ENCODE measurements around the gene LSM4. TPM values are rescaled to one million over a fixed set of nuclear protein-coding genes. Genes with fewer than 3 reads are reported as not detected.
"Not testable (repeated sequence)": the region's sequence is repeated elsewhere in the genome, so short reads cannot be mapped to it uniquely, and the experiment has no call there.

LSM4 gene
- total RNA-seq, 2 experiments from 2014 or later: 156 to 181 TPM

GRCh38 chr19:18339723-18340122 lies 16.8 kb upstream of the LSM4 start:
- no peaks in the 10 kb centered on the region for H3K9me3 Mint-ChIP-seq
- H3K4me1 Mint-ChIP-seq: peaks cover 22% of the 10 kb centered on the region
- ChIA-PET POLR2A (interaction anchor here (0.6 to 0.9 kb wide), 2 partner anchors 55 to 58 kb away, joined by 3 read pairs; partner anchors contain the start of gene JUND), CTCF (interaction anchor here (0.6 to 3.1 kb wide), 5 partner anchors 11 to 121 kb away, joined by 4 to 25 read pairs (median 7); no protein-coding TSS in a partner anchor)
- H3K4me3 Mint-ChIP-seq: peak overlapping the region; percentile 82
- peak overlapping the region; percentile 80 for H3K27ac Mint-ChIP-seq
- DNase-seq: no peak
- peaks cover 5% of the 10 kb centered on the region for H3K36me3 Mint-ChIP-seq (ENCODE audit: low read depth)
- H3K27me3 Mint-ChIP-seq: no peaks in the 10 kb centered on the region

GRCh38 chr19:18338541-18338940 lies 15.7 kb upstream of the LSM4 start:
- Mint-ChIP-seq H3K4me3 (peak overlapping the region; percentile 47), H3K9me3 (no peaks in the 10 kb centered on the region), H3K4me1 (peaks cover 22% of the 10 kb centered on the region), H3K36me3 (ENCODE audit: low read depth) (peaks cover 2% of the 10 kb centered on the region), H3K27ac (no peak overlapping the region), H3K27me3 (no peaks in the 10 kb centered on the region)
- ChIA-PET POLR2A (interaction anchor here (0.9 kb wide), 1 partner anchor 57 kb away, joined by 3 read pairs; the partner anchor contains the start of gene JUND), CTCF (interaction anchor here (0.9 to 3.1 kb wide), 5 partner anchors 10 to 87 kb away, joined by 3 to 25 read pairs (median 3); no protein-coding TSS in a partner anchor)
- no peak for DNase-seq

- H3K27ac Mint-ChIP-seq: no peak overlapping the region
- H3K36me3 Mint-ChIP-seq (ENCODE audit: low read depth): no peaks in the 10 kb centered on the region
- H3K4me1 Mint-ChIP-seq: peaks cover 10% of the 10 kb centered on the region
- no peak for DNase-seq
- H3K4me3 Mint-ChIP-seq: no peak overlapping the region
- no peaks in the 10 kb centered on the region for H3K27me3 Mint-ChIP-seq
- CTCF ChIA-PET: no interaction called here
- POLR2A ChIA-PET: no interaction called here
- no peaks in the 10 kb centered on the region for H3K9me3 Mint-ChIP-seq
Observed at GRCh38 chr19:18336121-18336520, 13.2 kb upstream of the LSM4 start.

GRCh38 chr19:18333680-18334079 lies 10.8 kb upstream of the LSM4 start:
- no peaks in the 10 kb centered on the region for H3K36me3 Mint-ChIP-seq (ENCODE audit: low read depth)
- peaks cover 8% of the 10 kb centered on the region for H3K4me1 Mint-ChIP-seq
- no peak overlapping the region for H3K27ac Mint-ChIP-seq
- ChIA-PET CTCF (interaction anchor here (0.7 to 10.0 kb wide), 3 partner anchors 9 to 58 kb away, joined by 3 to 162 read pairs (median 6); partner anchors contain the start of genes IQCN and JUND), POLR2A (no interaction called here)
- H3K4me3 Mint-ChIP-seq: no peak overlapping the region
- no peaks in the 10 kb centered on the region for H3K27me3 Mint-ChIP-seq
- H3K9me3 Mint-ChIP-seq: no peaks in the 10 kb centered on the region
- DNase-seq: no peak

- Mint-ChIP-seq H3K4me1 (peaks cover 13% of the 10 kb centered on the region), H3K27me3 (no peaks in the 10 kb centered on the region), H3K9me3 (no peaks in the 10 kb centered on the region), H3K36me3 (ENCODE audit: low read depth) (no peaks in the 10 kb centered on the region), H3K4me3 (no peak overlapping the region), H3K27ac (no peak overlapping the region)
- CTCF ChIA-PET: interaction anchor here (0.6 to 10.0 kb wide), 5 partner anchors 10 to 90 kb away, joined by 3 to 162 read pairs (median 5); partner anchors contain the start of genes IQCN and JUND
- DNase-seq: no peak
- POLR2A ChIA-PET: no interaction called here
Observed at GRCh38 chr19:18332917-18333530, 10.1 kb upstream of the LSM4 start.

- Mint-ChIP-seq H3K4me1 (peaks cover 13% of the 10 kb centered on the region), H3K36me3 (ENCODE audit: low read depth) (no peaks in the 10 kb centered on the region), H3K9me3 (no peaks in the 10 kb centered on the region), H3K27me3 (no peaks in the 10 kb centered on the region), H3K27ac (no peak overlapping the region), H3K4me3 (no peak overlapping the region)
- POLR2A ChIA-PET: no interaction called here
- no peak for DNase-seq
- CTCF ChIA-PET: interaction anchor here (1.0 to 10.0 kb wide), 2 partner anchors 55 to 58 kb away, joined by 5 to 162 read pairs; partner anchors contain the start of genes IQCN and JUND
Observed at GRCh38 chr19:18330868-18331267, 8.0 kb upstream of the LSM4 start.

DNA sequence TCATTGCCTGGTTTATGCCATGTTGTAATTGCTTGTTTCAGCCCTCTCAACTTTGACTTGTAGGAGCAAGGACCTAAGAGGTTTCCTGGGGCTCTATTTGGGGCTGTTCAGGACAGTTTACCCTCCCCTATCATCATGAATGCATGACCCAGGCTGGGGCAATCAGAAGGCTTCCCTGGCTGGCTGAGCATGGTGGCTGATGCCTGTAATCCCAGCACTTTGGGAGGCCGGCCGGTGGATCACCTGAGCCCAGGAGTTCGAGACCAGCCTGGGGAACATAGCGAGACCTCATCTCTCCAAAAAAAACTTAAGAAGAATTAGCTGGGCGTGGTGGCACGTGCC lies 6.1 kb upstream of the LSM4 start:
- Mint-ChIP-seq H3K36me3 (ENCODE audit: low read depth) (no peaks in the 10 kb centered on the region), H3K27me3 (no peaks in the 10 kb centered on the region), H3K4me1 (peaks cover 19% of the 10 kb centered on the region), H3K9me3 (no peaks in the 10 kb centered on the region), H3K27ac (peak overlapping the region; percentile 51), H3K4me3 (no peak overlapping the region)
- POLR2A ChIA-PET: interaction anchor here (0.8 to 2.3 kb wide), 2 partner anchors 49 to 55 kb away, joined by 3 to 28 read pairs; partner anchors contain the start of genes IQCN and JUND
- DNase-seq: no peak
- CTCF ChIA-PET: interaction anchor here (0.6 to 10.0 kb wide), 25 partner anchors 9 to 943 kb away, joined by 3 to 162 read pairs (median 4); partner anchors contain the start of genes IQCN, JUND and SSBP4

- Mint-ChIP-seq H3K27ac (peak overlapping the region; percentile 51), H3K9me3 (no peaks in the 10 kb centered on the region), H3K4me3 (peak overlapping the region; percentile 33), H3K36me3 (ENCODE audit: low read depth) (no peaks in the 10 kb centered on the region), H3K27me3 (no peaks in the 10 kb centered on the region), H3K4me1 (peaks cover 24% of the 10 kb centered on the region)
- DNase-seq: peak; percentile 94
- ChIA-PET CTCF (interaction anchor here (0.6 to 10.0 kb wide), 25 partner anchors 9 to 146 kb away, joined by 3 to 162 read pairs (median 4); partner anchors contain the start of genes IQCN, JUND and SSBP4), POLR2A (interaction anchor here (0.6 to 2.3 kb wide), 3 partner anchors 36 to 54 kb away, joined by 3 to 28 read pairs (median 3); partner anchors contain the start of genes IQCN and JUND)
Observed at GRCh38 chr19:18328340-18329034, 5.6 kb upstream of the LSM4 start.

GRCh38 chr19:18326772-18327171 lies 3.9 kb upstream of the LSM4 start:
- Mint-ChIP-seq H3K4me3 (no peak overlapping the region), H3K9me3 (no peaks in the 10 kb centered on the region), H3K27ac (no peak overlapping the region), H3K4me1 (peaks cover 33% of the 10 kb centered on the region), H3K27me3 (no peaks in the 10 kb centered on the region), H3K36me3 (ENCODE audit: low read depth) (peaks cover 6% of the 10 kb centered on the region)
- CTCF ChIA-PET: interaction anchor here (1.2 to 10.0 kb wide), 3 partner anchors 51 to 118 kb away, joined by 3 to 162 read pairs (median 3); partner anchors contain the start of genes IQCN and JUND
- no peak for DNase-seq
- POLR2A ChIA-PET: interaction anchor here (1.0 to 1.4 kb wide), 2 partner anchors 46 to 47 kb away, joined by 3 to 4 read pairs; partner anchors contain the start of gene JUND

DNA sequence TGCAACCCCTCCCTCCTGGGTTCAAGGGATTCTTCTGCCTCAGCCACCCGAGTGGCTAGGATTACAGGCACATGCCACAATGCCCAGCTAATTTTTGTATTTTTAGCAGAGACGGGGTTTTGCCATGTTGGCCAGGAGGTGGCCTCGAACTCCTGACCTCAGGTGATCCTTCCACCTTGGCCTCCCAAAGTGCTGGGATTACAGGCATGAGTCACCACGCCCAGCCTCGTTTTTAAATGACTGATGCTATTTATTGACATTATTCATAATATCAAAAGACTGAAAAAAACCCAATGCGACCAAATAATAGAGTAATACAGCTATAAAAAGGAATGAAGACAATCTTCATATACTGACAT lies 1.5 kb upstream of the LSM4 start:
- peaks cover 54% of the 10 kb centered on the region for H3K4me1 Mint-ChIP-seq
- H3K27me3 Mint-ChIP-seq, H3K4me3 Mint-ChIP-seq, DNase-seq, H3K9me3 Mint-ChIP-seq: not testable (repeated sequence)
- peaks cover 29% of the 10 kb centered on the region for H3K36me3 Mint-ChIP-seq (ENCODE audit: low read depth)
- H3K27ac Mint-ChIP-seq: peak overlapping the region; percentile 97
- CTCF ChIA-PET: interaction anchor here (0.6 to 1.0 kb wide), 6 partner anchors 20 to 697 kb away, joined by 3 to 5 read pairs (median 4); no protein-coding TSS in a partner anchor
- POLR2A ChIA-PET: interaction anchor here (0.6 kb wide), 1 partner anchor 24 kb away, joined by 4 read pairs; no protein-coding TSS in a partner anchor

GRCh38 chr19:18322318-18322758 lies 538 bp downstream of the LSM4 start:
- ChIA-PET POLR2A (interaction anchor here (1.0 to 3.4 kb wide), 5 partner anchors 17 to 47 kb away, joined by 4 to 85 read pairs (median 9); partner anchors contain the start of gene JUND), CTCF (interaction anchor here (0.6 to 13.8 kb wide), 19 partner anchors 10 to 581 kb away, joined by 3 to 229 read pairs (median 4); partner anchors contain the start of genes JUND and SSBP4)
- peak; percentile 59 for DNase-seq
- H3K27ac Mint-ChIP-seq: peak overlapping the region; percentile 97
- H3K27me3 Mint-ChIP-seq: no peaks in the 10 kb centered on the region
- H3K4me3 Mint-ChIP-seq: peak overlapping the region; percentile 93
- peaks cover 61% of the 10 kb centered on the region for H3K4me1 Mint-ChIP-seq
- peaks cover 38% of the 10 kb centered on the region for H3K36me3 Mint-ChIP-seq (ENCODE audit: low read depth)
- no peaks in the 10 kb centered on the region for H3K9me3 Mint-ChIP-seq

- DNase-seq: peak; percentile 62
- H3K9me3 Mint-ChIP-seq: no peaks in the 10 kb centered on the region
- ChIA-PET CTCF (interaction anchor here (0.6 to 13.8 kb wide), 17 partner anchors 11 to 110 kb away, joined by 3 to 229 read pairs (median 4); partner anchors contain the start of genes JUND and SSBP4), POLR2A (interaction anchor here (0.6 to 3.4 kb wide), 5 partner anchors 17 to 66 kb away, joined by 4 to 85 read pairs (median 6); partner anchors contain the start of gene JUND)
- H3K36me3 Mint-ChIP-seq (ENCODE audit: low read depth): peaks cover 38% of the 10 kb centered on the region
- H3K27ac Mint-ChIP-seq: peak overlapping the region; percentile 97
- peak overlapping the region; percentile 93 for H3K4me3 Mint-ChIP-seq
- no peaks in the 10 kb centered on the region for H3K27me3 Mint-ChIP-seq
- H3K4me1 Mint-ChIP-seq: peaks cover 61% of the 10 kb centered on the region
Observed at GRCh38 chr19:18321734-18322102, 1.2 kb downstream of the LSM4 start.
